Measurements from ENCODE around the gene PCBP3.

Gene PCBP3

DNA sequence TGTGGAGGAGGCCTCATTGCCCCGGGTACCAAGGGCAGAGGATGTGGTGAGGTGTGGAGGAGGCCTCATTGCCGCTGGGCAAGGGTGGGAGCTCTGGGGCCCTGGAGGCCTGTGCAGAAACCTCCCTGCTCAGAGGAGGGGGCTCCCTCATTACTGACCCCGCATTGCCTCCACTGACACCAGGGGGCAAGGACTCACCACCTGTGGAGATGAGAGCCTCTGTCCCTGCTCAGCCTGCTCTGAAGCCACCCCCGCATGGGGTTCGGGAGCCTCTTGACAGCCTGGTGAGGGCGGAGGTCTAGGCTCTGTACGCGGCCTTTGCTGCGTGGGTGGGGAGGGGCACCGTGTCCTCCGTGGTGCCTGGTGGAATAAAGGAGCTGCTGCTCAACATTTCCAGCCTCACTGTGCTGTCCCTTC, 243.1 kb downstream of the PCBP3 start:
- H3K27ac ChIP-seq: peak overlapping the region; percentile 28; the same call in 1 of the 2 replicates
- TF ChIP-seq, protein P1, sequence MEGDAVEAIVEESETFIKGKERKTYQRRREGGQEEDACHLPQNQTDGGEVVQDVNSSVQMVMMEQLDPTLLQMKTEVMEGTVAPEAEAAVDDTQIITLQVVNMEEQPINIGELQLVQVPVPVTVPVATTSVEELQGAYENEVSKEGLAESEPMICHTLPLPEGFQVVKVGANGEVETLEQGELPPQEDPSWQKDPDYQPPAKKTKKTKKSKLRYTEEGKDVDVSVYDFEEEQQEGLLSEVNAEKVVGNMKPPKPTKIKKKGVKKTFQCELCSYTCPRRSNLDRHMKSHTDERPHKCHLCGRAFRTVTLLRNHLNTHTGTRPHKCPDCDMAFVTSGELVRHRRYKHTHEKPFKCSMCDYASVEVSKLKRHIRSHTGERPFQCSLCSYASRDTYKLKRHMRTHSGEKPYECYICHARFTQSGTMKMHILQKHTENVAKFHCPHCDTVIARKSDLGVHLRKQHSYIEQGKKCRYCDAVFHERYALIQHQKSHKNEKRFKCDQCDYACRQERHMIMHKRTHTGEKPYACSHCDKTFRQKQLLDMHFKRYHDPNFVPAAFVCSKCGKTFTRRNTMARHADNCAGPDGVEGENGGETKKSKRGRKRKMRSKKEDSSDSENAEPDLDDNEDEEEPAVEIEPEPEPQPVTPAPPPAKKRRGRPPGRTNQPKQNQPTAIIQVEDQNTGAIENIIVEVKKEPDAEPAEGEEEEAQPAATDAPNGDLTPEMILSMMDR (conservative IDR thresholded peaks at IDR 0.05): no peak
- no peak for TF ChIP-seq ZFX (IDR thresholded peaks at IDR 0.05)

DNA sequence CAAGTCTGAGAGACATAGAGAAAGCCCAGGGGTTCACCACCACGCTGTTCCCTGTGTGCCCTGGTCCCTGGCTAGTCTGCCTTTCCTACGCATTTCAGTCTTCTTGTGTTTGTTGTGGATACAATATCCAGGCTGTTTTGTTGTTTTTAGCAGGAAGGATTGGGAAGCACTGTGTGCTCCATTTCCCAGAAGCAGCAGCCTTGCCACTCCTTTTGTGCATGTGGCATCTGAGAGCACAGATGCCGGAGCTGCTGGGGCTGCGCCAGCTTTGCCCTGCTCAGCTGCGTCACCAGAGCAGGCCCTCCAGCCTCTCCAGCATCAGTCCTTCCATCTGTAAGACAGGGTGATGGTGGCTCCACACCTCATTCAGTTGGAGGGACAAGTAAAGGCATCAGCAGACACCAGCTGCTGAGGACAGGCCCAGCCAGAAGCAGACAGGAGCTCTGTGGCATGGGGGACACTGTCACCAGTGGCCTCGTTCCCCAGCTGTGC, 243.6 kb downstream of the PCBP3 start:
- no peak for TF ChIP-seq ZFX (IDR thresholded peaks at IDR 0.05)
- TF ChIP-seq, protein P1 (conservative IDR thresholded peaks at IDR 0.05): no peak
- H3K27ac ChIP-seq: peak overlapping the region; percentile 28; the same call in 1 of the 2 replicates

DNA sequence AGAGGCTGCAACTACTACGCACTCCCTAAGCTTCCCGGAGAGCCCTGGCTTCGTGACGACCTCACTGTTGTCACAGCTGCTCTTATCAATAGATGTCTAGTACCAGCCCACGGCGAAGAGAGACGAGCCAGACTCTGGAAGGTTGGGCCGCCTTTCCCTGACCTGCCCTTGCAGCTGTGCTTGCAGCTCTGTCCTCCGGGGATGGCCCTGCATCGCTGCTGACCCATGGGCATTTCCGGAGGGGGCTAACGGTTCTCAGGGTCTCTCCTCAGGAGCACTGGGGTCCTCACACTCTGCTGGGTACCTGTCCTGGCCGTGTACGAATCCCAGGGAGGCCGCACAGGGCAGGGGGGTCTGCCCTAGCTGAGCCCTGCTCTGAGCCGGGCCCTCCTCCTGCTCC, 244.3 kb downstream of the PCBP3 start:
- TF ChIP-seq, protein P1 (conservative IDR thresholded peaks at IDR 0.05): no peak
- no peak for TF ChIP-seq ZFX (IDR thresholded peaks at IDR 0.05)
- no peak overlapping the region for H3K27ac ChIP-seq

DNA sequence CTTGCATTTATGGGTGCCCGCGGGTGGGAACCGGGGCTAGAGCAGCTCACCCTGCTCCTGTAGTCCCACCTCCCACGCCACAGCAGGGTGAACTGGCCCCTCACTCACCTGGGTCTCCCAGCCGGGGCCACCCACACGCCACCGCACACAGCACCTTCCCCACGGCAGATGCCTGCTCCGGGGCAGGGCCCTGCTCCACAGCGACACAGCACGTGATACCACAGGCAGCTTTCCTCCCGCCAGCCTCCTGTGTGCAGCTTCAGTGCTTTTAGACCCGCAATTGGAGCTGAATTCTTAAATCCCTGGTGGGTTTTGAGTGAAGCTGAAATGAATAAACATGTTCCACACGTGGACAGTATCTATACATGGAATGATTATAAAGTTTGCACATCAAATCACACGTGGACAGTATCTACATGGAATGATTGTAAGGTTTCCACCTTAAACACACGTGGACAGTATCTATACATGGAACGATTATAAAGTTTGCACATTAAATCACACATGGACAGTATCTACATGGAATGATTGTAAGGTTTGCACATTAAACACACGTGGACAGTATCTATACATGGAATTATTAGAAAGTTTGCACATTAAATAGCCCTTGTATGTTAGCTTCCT, 245.0 kb downstream of the PCBP3 start:
- no peak for TF ChIP-seq ZFX (IDR thresholded peaks at IDR 0.05)
- TF ChIP-seq, protein P1 (conservative IDR thresholded peaks at IDR 0.05): no peak
- no peak overlapping the region for H3K27ac ChIP-seq

DNA sequence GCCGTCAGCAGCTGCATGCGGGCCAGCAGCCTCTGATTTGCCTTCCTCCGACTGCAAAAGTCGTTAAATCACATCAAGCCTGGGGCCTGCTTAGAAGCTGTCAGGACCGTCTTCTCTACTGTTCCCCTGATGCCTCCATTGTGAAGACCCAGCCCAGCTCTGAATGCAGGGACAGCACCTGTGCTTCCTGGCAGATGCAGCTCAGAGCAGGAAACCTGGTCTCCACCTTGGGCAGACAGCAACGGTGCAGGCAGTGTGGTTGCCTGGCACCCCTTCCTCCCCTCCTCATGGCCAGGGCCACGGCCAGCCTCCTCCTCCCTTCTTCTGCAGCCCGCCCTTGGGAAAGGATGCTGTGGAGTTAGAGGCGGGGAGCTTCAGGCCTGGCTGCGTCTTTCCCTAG, 245.7 kb downstream of the PCBP3 start:
- no peak overlapping the region for H3K27ac ChIP-seq
- TF ChIP-seq ZFX (IDR thresholded peaks at IDR 0.05): no peak
- TF ChIP-seq, protein P1 (conservative IDR thresholded peaks at IDR 0.05): no peak

DNA sequence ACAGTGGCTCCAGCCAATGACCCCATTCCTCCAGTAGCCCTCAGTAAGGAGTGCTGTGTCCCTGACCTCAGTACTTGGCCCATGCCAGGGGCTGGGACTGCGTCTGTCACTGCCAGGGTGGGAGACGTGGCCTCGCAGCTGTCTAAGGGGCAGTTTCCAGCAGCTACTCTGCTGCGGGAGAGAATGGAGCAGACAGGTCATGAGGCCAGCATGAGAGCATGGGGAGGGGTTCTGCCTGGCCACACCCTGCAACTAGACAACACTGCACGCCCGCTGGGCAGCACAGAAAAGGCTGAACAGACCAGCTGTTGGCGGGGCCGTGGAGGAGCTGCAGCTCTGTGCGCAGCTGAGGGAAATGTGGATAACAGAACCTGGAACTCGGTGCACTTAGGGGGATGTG, 246.4 kb downstream of the PCBP3 start:
- TF ChIP-seq ZFX (IDR thresholded peaks at IDR 0.05): no peak
- TF ChIP-seq, protein P1 (conservative IDR thresholded peaks at IDR 0.05): no peak
- no peak overlapping the region for H3K27ac ChIP-seq

DNA sequence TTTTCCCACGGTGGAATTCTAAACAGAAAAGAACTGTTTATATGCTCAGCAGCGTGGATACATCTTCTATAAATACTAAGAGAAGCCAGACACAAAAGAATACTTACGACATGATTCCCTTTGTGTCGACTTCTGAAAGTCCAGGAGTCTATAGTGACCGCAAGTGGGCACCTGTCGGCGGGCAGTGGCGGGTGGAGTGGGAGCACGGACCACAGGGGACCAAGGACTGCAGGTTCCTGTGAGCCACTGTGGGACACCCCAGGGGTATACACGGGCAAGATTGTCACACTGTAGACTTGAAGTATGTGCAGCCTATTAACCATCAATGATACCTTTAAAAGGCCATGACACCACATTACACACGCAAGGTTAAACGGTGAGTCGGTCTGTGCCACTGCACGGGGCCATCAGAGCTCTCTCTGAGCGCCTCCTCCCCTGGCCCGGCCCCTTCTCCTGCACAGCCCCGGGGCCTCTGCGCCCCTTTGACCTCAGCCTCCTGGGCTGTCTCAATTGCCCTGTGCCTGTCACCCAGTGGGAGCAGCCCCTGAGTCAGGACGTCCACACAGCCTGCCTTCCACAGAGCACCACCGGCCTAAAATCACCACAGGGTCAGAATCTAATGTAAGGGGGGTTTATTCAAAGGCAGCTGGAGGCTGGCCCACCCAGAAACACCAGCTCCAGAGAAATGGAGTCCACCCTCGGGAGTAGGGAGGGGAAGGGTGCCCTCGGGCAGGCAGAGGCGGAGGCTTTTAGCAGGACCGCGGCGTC, 248.0 kb downstream of the PCBP3 start:
- TF ChIP-seq ZFX (IDR thresholded peaks at IDR 0.05): no peak
- TF ChIP-seq, protein P1 (conservative IDR thresholded peaks at IDR 0.05): no peak
- no peak overlapping the region for H3K27ac ChIP-seq

Data from C4-2B (cell line).